K562 (cell line): ENCODE measurements around the gene MRFAP1. TPM values are rescaled to one million over a fixed set of nuclear protein-coding genes. Genes with fewer than 3 reads are reported as not detected.
A peak's percentile ranks its signal among the peaks of the same experiment; 100 is the strongest.

Source experiments
- CREM ChIP-seq: IDR thresholded peaks from 2 replicates; pipeline ENCODE4 v1.6.1; 2014; ENCODE audit warnings: antibody characterized with exemption, low read depth
- PATZ1 ChIP-seq: fragments of 250-450 bp; sonication (Bioruptor Pico); IDR thresholded peaks from 2 replicates; pipeline ENCODE4 v1.5.0; 2020; ENCODE audit warnings: mild to moderate bottlenecking, borderline replicate concordance
- ZNF274 ChIP-seq: IDR thresholded peaks from 2 replicates; pipeline ENCODE4 v1.6.1; 2011; ENCODE audit warnings: low read depth, mild to moderate bottlenecking, low read length, moderate library complexity, borderline replicate concordance
- ZNF507 ChIP-seq: conservative IDR thresholded peaks from 2 replicates; pipeline ENCODE4 v1.6.1; 2017; ENCODE audit warnings: missing genetic modification characterization, missing compliant biosample characterization
- polyA plus RNA-seq, 8 experiments: library from polyadenylated mRNA; depleted of rRNA in 4 of 8; stranded (reverse) in 5 of 8; unstranded in 3 of 8; fragments of >200 nt; fragmentation: Nextera tagmentation in 2 of 8; fragmentation: Illumina TruSeq in 1 of 8; extraction: Ambion mirVana in 2 of 8; extraction: Trizol in 1 of 8; gene quantifications; 2 replicates each; pipeline versions ENCODE4 v1.2.1 to v1.2.3, GENCODE V29; 2011 to 2014; ENCODE audit warnings: inconsistent platforms in 1 of 8, missing spikeins in 1 of 8
- total RNA-seq, 7 experiments: library from RNA; depleted of rRNA in 6 of 7; stranded (reverse); fragments of >200 nt in 6 of 7; fragmentation: Illumina TruSeq in 2 of 7; extraction: Trizol in 2 of 7; gene quantifications; 2 replicates each; pipeline versions ENCODE4 v1.2.1 to v1.2.3, GENCODE V29; 2011 to 2021; ENCODE audit warnings: low replicate concordance in 1 of 7
- TF ChIP-seq, protein P1 (sequence below), 2 experiments: fragments of 450-650 bp; formaldehyde crosslinking in 1 of 2; IDR thresholded peaks; 2 replicates each; pipeline versions ENCODE4 v1.4.0 to v1.6.1; 2014 to 2020; ENCODE audit warnings: mild to moderate bottlenecking in 2 of 2, borderline replicate concordance in 1 of 2, low read depth in 1 of 2
- TF ChIP-seq, protein P2 (sequence below): fragments of 450-650 bp; formaldehyde crosslinking; IDR thresholded peaks from 2 replicates; pipeline ENCODE4 v1.4.0; 2020; ENCODE audit warnings: mild to moderate bottlenecking, moderate library complexity
- TF ChIP-seq, protein P3 (sequence below): sonication (generic); formaldehyde crosslinking; IDR thresholded peaks from 2 replicates; pipeline ENCODE4 v1.8.0; 2023; ENCODE audit warnings: missing genetic modification reagents, mild to moderate bottlenecking, borderline replicate concordance

Gene MRFAP1
- total and polyA plus RNA-seq, 9 of the 15 experiments (the other 6 are each of a cell fraction or from before 2014, with no cell fraction given): 46.0 to 270 (median 151) TPM

- TF ChIP-seq, protein P1, sequence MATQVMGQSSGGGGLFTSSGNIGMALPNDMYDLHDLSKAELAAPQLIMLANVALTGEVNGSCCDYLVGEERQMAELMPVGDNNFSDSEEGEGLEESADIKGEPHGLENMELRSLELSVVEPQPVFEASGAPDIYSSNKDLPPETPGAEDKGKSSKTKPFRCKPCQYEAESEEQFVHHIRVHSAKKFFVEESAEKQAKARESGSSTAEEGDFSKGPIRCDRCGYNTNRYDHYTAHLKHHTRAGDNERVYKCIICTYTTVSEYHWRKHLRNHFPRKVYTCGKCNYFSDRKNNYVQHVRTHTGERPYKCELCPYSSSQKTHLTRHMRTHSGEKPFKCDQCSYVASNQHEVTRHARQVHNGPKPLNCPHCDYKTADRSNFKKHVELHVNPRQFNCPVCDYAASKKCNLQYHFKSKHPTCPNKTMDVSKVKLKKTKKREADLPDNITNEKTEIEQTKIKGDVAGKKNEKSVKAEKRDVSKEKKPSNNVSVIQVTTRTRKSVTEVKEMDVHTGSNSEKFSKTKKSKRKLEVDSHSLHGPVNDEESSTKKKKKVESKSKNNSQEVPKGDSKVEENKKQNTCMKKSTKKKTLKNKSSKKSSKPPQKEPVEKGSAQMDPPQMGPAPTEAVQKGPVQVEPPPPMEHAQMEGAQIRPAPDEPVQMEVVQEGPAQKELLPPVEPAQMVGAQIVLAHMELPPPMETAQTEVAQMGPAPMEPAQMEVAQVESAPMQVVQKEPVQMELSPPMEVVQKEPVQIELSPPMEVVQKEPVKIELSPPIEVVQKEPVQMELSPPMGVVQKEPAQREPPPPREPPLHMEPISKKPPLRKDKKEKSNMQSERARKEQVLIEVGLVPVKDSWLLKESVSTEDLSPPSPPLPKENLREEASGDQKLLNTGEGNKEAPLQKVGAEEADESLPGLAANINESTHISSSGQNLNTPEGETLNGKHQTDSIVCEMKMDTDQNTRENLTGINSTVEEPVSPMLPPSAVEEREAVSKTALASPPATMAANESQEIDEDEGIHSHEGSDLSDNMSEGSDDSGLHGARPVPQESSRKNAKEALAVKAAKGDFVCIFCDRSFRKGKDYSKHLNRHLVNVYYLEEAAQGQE (IDR thresholded peaks at IDR 0.05; ENCODE audit: borderline replicate concordance): no peak
- TF ChIP-seq, protein P1 (CRISPR knock-in tag; IDR thresholded peaks at IDR 0.05; ENCODE audit: low read depth): no peak
- TF ChIP-seq ZNF507 (tag) (no peak), PATZ1 (CRISPR knock-in tag) (no peak), ZNF274 (no peak), CREM (peak; percentile 71)
- TF ChIP-seq, protein P2, sequence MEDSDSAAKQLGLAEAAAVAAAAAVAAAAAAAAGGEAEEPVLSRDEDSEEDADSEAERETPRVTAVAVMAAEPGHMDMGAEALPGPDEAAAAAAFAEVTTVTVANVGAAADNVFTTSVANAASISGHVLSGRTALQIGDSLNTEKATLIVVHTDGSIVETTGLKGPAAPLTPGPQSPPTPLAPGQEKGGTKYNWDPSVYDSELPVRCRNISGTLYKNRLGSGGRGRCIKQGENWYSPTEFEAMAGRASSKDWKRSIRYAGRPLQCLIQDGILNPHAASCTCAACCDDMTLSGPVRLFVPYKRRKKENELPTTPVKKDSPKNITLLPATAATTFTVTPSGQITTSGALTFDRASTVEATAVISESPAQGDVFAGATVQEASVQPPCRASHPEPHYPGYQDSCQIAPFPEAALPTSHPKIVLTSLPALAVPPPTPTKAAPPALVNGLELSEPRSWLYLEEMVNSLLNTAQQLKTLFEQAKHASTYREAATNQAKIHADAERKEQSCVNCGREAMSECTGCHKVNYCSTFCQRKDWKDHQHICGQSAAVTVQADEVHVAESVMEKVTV (CRISPR knock-in tag): no peak
- TF ChIP-seq, protein P3, sequence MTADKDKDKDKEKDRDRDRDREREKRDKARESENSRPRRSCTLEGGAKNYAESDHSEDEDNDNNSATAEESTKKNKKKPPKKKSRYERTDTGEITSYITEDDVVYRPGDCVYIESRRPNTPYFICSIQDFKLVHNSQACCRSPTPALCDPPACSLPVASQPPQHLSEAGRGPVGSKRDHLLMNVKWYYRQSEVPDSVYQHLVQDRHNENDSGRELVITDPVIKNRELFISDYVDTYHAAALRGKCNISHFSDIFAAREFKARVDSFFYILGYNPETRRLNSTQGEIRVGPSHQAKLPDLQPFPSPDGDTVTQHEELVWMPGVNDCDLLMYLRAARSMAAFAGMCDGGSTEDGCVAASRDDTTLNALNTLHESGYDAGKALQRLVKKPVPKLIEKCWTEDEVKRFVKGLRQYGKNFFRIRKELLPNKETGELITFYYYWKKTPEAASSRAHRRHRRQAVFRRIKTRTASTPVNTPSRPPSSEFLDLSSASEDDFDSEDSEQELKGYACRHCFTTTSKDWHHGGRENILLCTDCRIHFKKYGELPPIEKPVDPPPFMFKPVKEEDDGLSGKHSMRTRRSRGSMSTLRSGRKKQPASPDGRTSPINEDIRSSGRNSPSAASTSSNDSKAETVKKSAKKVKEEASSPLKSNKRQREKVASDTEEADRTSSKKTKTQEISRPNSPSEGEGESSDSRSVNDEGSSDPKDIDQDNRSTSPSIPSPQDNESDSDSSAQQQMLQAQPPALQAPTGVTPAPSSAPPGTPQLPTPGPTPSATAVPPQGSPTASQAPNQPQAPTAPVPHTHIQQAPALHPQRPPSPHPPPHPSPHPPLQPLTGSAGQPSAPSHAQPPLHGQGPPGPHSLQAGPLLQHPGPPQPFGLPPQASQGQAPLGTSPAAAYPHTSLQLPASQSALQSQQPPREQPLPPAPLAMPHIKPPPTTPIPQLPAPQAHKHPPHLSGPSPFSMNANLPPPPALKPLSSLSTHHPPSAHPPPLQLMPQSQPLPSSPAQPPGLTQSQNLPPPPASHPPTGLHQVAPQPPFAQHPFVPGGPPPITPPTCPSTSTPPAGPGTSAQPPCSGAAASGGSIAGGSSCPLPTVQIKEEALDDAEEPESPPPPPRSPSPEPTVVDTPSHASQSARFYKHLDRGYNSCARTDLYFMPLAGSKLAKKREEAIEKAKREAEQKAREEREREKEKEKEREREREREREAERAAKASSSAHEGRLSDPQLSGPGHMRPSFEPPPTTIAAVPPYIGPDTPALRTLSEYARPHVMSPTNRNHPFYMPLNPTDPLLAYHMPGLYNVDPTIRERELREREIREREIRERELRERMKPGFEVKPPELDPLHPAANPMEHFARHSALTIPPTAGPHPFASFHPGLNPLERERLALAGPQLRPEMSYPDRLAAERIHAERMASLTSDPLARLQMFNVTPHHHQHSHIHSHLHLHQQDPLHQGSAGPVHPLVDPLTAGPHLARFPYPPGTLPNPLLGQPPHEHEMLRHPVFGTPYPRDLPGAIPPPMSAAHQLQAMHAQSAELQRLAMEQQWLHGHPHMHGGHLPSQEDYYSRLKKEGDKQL (CRISPR knock-in tag): no peak
Measured at GRCh38 chr4:6641164-6641970, 882 bp downstream of the MRFAP1 start (continued).
